ENCODE measurements around the gene BCAN.

BCAN gene

GRCh38 chr1:156662005-156662799, 20.3 kb downstream of the BCAN start:
- no peak for DNase-seq (ENCODE audit: low spot score)

GRCh38 chr1:156662800-156663055, 20.8 kb downstream of the BCAN start:
- no peak for DNase-seq (ENCODE audit: low spot score)

- peak; percentile 87 for DNase-seq (ENCODE audit: low spot score)
These were observed 21.3 kb downstream of the BCAN start for GRCh38 chr1:156663178-156663577.

GRCh38 chr1:156664046-156664766, 22.3 kb downstream of the BCAN start:
- DNase-seq (ENCODE audit: low spot score) = no peak

GRCh38 chr1:156664767-156665411, 23.0 kb downstream of the BCAN start:
- DNase-seq (ENCODE audit: low spot score) = no peak

- no peak for DNase-seq (ENCODE audit: low spot score)
These were observed 23.6 kb downstream of the BCAN start for GRCh38 chr1:156665539-156665938.

GRCh38 chr1:156666862-156667609, 25.1 kb downstream of the BCAN start:
- DNase-seq (ENCODE audit: low spot score) = no peak

- DNase-seq (ENCODE audit: low spot score) = peak; percentile 87
These were observed 25.7 kb downstream of the BCAN start for GRCh38 chr1:156667610-156667967.

GRCh38 chr1:156667968-156668709, 26.2 kb downstream of the BCAN start:
- no peak for DNase-seq (ENCODE audit: low spot score)

GRCh38 chr1:156668801-156669637, 27.1 kb downstream of the BCAN start:
- DNase-seq (ENCODE audit: low spot score) = no peak

GRCh38 chr1:156669794-156670193, 27.9 kb downstream of the BCAN start:
- DNase-seq (ENCODE audit: low spot score) = no peak

- no peak for DNase-seq (ENCODE audit: low spot score)
These were observed 28.4 kb downstream of the BCAN start for GRCh38 chr1:156670359-156670758.

GRCh38 chr1:156670791-156671190, 28.9 kb downstream of the BCAN start:
- DNase-seq (ENCODE audit: low spot score) = no peak

GRCh38 chr1:156671804-156672203, 29.9 kb downstream of the BCAN start:
- DNase-seq (ENCODE audit: low spot score) = no peak

- DNase-seq (ENCODE audit: low spot score) = no peak
These were observed 31.6 kb downstream of the BCAN start for GRCh38 chr1:156673387-156674121.

GRCh38 chr1:156675210-156676113, 33.5 kb downstream of the BCAN start:
- DNase-seq (ENCODE audit: low spot score) = no peak

GRCh38 chr1:156676114-156676819, 34.4 kb downstream of the BCAN start:
- DNase-seq (ENCODE audit: low spot score) = no peak

GRCh38 chr1:156676820-156677615, 35.1 kb downstream of the BCAN start, which contains the start of gene NES:
TSS of gene NES (minus strand) at chr1:156677407. CDS start at chr1:156677264, 143 bp downstream.
- DNase-seq (ENCODE audit: low spot score) = peak; percentile 91

Data from left forelimb (tissue), 1 donor.